Activated gamma-delta T cell treated with anti-CD3 and anti-CD28 coated beads, Interleukin-2, amount 50 U/mL, for 16 hours (primary cell): ENCODE results near the gene TGFA.

Experiments used
- DNase-seq: peaks from one replicate; pipeline ENCODE4 v3.0.0-alpha.2; 2020; ENCODE audit warnings: low read depth

TGFA gene

GRCh38 chr2:70553584-70554337, at the start of gene TGFA:
Gene TGFA (minus strand): TSS chr2:70553826. CDS start chr2:70553767, 59 bp downstream.
- peak; percentile 54 for DNase-seq

- DNase-seq, result no peak
Measured at GRCh38 chr2:70603066-70603465, 49.4 kb upstream of the TGFA start.

- DNase-seq, result no peak
Measured at GRCh38 chr2:70598197-70598596, 44.6 kb upstream of the TGFA start.

- no peak for DNase-seq
Measured at GRCh38 chr2:70596739-70597138, 43.1 kb upstream of the TGFA start.

GRCh38 chr2:70596293-70596692, 42.7 kb upstream of the TGFA start:
- DNase-seq, result no peak

- no peak for DNase-seq
Measured at GRCh38 chr2:70583091-70583490, 29.5 kb upstream of the TGFA start.

GRCh38 chr2:70580352-70580751, 26.7 kb upstream of the TGFA start:
- no peak for DNase-seq

GRCh38 chr2:70574618-70575017, 21.0 kb upstream of the TGFA start:
- no peak for DNase-seq

- no peak for DNase-seq
Measured at GRCh38 chr2:70574109-70574508, 20.5 kb upstream of the TGFA start.

- DNase-seq, result no peak
Measured at GRCh38 chr2:70570041-70570661, 16.5 kb upstream of the TGFA start.

- no peak for DNase-seq
Measured at GRCh38 chr2:70569559-70569958, 15.9 kb upstream of the TGFA start.

- no peak for DNase-seq
Measured at GRCh38 chr2:70566906-70567305, 13.3 kb upstream of the TGFA start.

- DNase-seq, result no peak
Measured at GRCh38 chr2:70566464-70566863, 12.8 kb upstream of the TGFA start.

GRCh38 chr2:70565039-70565731, 11.6 kb upstream of the TGFA start:
- no peak for DNase-seq

- DNase-seq, result no peak
Measured at GRCh38 chr2:70561893-70562292, 8.3 kb upstream of the TGFA start.

- DNase-seq, result no peak
Measured at GRCh38 chr2:70560442-70560841, 6.8 kb upstream of the TGFA start.

- no peak for DNase-seq
Measured at GRCh38 chr2:70560040-70560439, 6.4 kb upstream of the TGFA start.

- no peak for DNase-seq
Measured at GRCh38 chr2:70558195-70558808, 4.7 kb upstream of the TGFA start.

- DNase-seq, result no peak
Measured at GRCh38 chr2:70557171-70557838, 3.7 kb upstream of the TGFA start.

- DNase-seq, result no peak
Measured at GRCh38 chr2:70556608-70557007, 3.0 kb upstream of the TGFA start.

- no peak for DNase-seq
Measured at GRCh38 chr2:70554338-70554892, 789 bp upstream of the TGFA start.

GRCh38 chr2:70553334-70553583, 367 bp downstream of the TGFA start:
- DNase-seq, result no peak
